ENCODE measurements around the gene HOXA3.

Gene HOXA3

GRCh38 chr7:27101171-27101956 is 51.0 kb downstream of the HOXA3 start:
- no peak for DNase-seq

- DNase-seq, result no peak
These were observed 51.7 kb downstream of the HOXA3 start for GRCh38 chr7:27100694-27101170.

- DNase-seq, result no peak
These were observed 52.7 kb downstream of the HOXA3 start for GRCh38 chr7:27099453-27100370.

GRCh38 chr7:27098578-27099451 is 53.6 kb downstream of the HOXA3 start:
- no peak for DNase-seq

- no peak for DNase-seq
These were observed 54.5 kb downstream of the HOXA3 start for GRCh38 chr7:27097686-27098577.

GRCh38 chr7:27096768-27097514 is 55.4 kb downstream of the HOXA3 start:
- DNase-seq, result no peak

- DNase-seq, result peak; percentile 83
These were observed 56.3 kb downstream of the HOXA3 start, which contains the start of gene HOXA1 for GRCh38 chr7:27095897-27096767. HOXA1 (minus strand) TSS chr7:27096000; CDS start chr7:27095912, 88 bp downstream.

- DNase-seq, result peak; percentile 19
These were observed 57.1 kb downstream of the HOXA3 start for GRCh38 chr7:27095050-27095896.

GRCh38 chr7:27094304-27095049 is 57.9 kb downstream of the HOXA3 start:
- no peak for DNase-seq

GRCh38 chr7:27093184-27093895 is 59.0 kb downstream of the HOXA3 start:
- DNase-seq, result no peak

- no peak for DNase-seq
These were observed 59.6 kb downstream of the HOXA3 start for GRCh38 chr7:27092819-27093110.

GRCh38 chr7:27091941-27092818 is 60.2 kb downstream of the HOXA3 start:
- no peak for DNase-seq

GRCh38 chr7:27091105-27091504 is 61.3 kb downstream of the HOXA3 start:
- DNase-seq, result no peak

GRCh38 chr7:27088002-27088922 is 64.1 kb downstream of the HOXA3 start:
- DNase-seq, result no peak

- DNase-seq, result no peak
These were observed 68.7 kb downstream of the HOXA3 start for GRCh38 chr7:27083646-27084045.
